DND-41 (cell line): ENCODE data around the gene LRIT2.

Experiments used
- ATAC-seq: fragments of 200-7000 bp; cut with Tn5 transposase; 3 replicates; pipeline ENCODE4 v1.9.1; 2021; ENCODE audit warnings: low read depth; ENCODE audit not compliant: insufficient read depth
- DNase-seq: peaks from one replicate; pipeline ENCODE4 v3.0.0-alpha.2; 2020
- H2AFZ ChIP-seq: 2 replicates; pipeline ENCODE4 v1.6.0; 2012; ENCODE audit warnings: low read depth, low read length
- H3K27ac ChIP-seq: 2 replicates; pipeline ENCODE4 v1.5.1; 2012; ENCODE audit warnings: low read length, inconsistent platforms
- H3K27me3 ChIP-seq: fragments of 200-600 bp; sonication (generic); 2 replicates; pipeline ENCODE4 v1.6.0; 2012; ENCODE audit warnings: low read length, mild to moderate bottlenecking, inconsistent platforms; ENCODE audit not compliant: insufficient read depth, poor library complexity
- H3K36me3 ChIP-seq: 2 replicates; pipeline ENCODE4 v1.5.1; 2012; ENCODE audit warnings: low read length, inconsistent platforms; ENCODE audit not compliant: insufficient read depth
- H3K4me1 ChIP-seq: 2 replicates; pipeline ENCODE4 v1.5.1; 2012; ENCODE audit warnings: mild to moderate bottlenecking, low read length; ENCODE audit not compliant: insufficient read depth
- H3K4me2 ChIP-seq: 2 replicates; pipeline ENCODE4 v1.6.0; 2012; ENCODE audit warnings: mild to moderate bottlenecking, moderate library complexity, low read length, inconsistent platforms; ENCODE audit not compliant: insufficient read depth
- H3K4me3 ChIP-seq, 2 experiments: fragments of 200-600 bp in 1 of 2; shearing (Covaris generic) in 1 of 2; 2 replicates each; pipeline ENCODE4 v1.5.1; 2012 to 2016; ENCODE audit warnings: inconsistent platforms in 2 of 2, low read length in 2 of 2, mild to moderate bottlenecking in 2 of 2, low read depth in 1 of 2, moderate library complexity in 1 of 2
- H3K79me2 ChIP-seq: 2 replicates; pipeline ENCODE4 v1.6.0; 2012; ENCODE audit warnings: low read length, inconsistent platforms; ENCODE audit not compliant: insufficient read depth
- H3K9ac ChIP-seq: 2 replicates; pipeline ENCODE4 v1.6.0; 2012; ENCODE audit warnings: low read depth, mild to moderate bottlenecking, inconsistent platforms, low read length, moderate library complexity
- H3K9me3 ChIP-seq: 2 replicates; pipeline ENCODE4 v1.5.1; 2012; ENCODE audit warnings: low read length, moderate library complexity, mild to moderate bottlenecking, inconsistent platforms; ENCODE audit not compliant: insufficient read depth, severe bottlenecking
- H4K20me1 ChIP-seq: 2 replicates; pipeline ENCODE4 v1.6.0; 2012; ENCODE audit warnings: low read length; ENCODE audit not compliant: insufficient read depth
- EZH2 ChIP-seq: IDR thresholded peaks from 3 replicates; pipeline ENCODE4 v1.6.1; 2012; ENCODE audit warnings: borderline replicate concordance, low read depth, mild to moderate bottlenecking, moderate library complexity, low read length, inconsistent platforms; ENCODE audit not compliant: severe bottlenecking
- TF ChIP-seq, protein P1 (sequence below): IDR thresholded peaks from 2 replicates; pipeline ENCODE4 v1.5.1; 2012; ENCODE audit warnings: borderline replicate concordance, low read length, moderate library complexity, mild to moderate bottlenecking; ENCODE audit not compliant: poor library complexity, severe bottlenecking; ENCODE audit errors: extremely low read depth

Gene LRIT2, protein sequence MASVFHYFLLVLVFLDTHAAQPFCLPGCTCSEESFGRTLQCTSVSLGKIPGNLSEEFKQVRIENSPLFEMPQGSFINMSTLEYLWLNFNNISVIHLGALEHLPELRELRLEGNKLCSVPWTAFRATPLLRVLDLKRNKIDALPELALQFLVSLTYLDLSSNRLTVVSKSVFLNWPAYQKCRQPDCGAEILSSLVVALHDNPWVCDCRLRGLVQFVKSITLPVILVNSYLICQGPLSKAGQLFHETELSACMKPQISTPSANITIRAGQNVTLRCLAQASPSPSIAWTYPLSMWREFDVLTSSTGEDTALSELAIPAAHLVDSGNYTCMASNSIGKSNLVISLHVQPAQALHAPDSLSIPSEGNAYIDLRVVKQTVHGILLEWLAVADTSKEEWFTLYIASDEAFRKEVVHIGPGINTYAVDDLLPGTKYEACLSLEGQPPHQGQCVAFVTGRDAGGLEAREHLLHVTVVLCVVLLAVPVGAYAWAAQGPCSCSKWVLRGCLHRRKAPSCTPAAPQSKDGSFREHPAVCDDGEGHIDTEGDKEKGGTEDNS

DNA sequence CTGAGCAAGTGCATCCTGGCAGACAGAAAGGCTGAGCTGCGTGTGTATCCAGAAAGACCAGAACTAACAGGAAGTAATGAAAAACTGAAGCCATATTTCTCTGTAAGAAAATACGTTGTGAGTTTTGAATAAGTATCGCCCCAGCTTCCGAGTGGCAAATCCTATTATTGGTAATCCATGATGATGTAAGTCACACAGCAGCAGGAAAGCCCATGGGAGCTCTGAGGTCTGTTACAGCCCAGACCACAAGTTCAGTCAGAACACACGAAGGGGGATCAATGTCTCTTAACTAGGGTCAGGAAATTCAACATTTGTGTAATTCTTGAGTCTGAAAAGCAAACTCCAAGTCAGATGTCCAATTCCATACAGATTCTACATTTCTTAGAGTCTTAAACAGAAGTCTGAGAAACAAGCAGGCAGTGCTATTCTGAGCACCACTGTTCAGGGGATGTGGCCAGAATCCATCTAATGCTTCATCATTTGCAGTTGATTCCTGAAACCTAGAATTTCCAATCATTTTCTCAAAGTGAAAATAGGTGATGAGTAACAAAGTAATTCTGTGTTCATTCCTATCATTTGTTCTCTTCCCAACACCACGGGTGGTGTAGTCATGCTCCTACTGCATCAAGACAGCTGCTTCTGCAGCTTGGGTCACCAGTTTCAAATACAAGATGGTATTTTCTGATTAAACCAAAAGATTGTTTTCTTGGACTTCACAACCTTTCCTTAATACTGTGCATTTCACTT, at the start of gene LRIT2:
Gene LRIT2 (minus strand): TSS at position 118 of the 747 bp plus-strand sequence. CDS start 24 bp downstream, at position 94.
- H3K9me3 ChIP-seq, result no peaks in the 10 kb centered on the region
- ATAC-seq (no peak), DNase-seq (no peak)
- H3K4me1 ChIP-seq, result no peaks in the 10 kb centered on the region
- no peaks in the 10 kb centered on the region for H3K27me3 ChIP-seq
- H3K27ac ChIP-seq, result no peak within 1 kb of the TSS
- no peak within 1 kb of the TSS for H3K9ac ChIP-seq
- TF ChIP-seq, protein P1, sequence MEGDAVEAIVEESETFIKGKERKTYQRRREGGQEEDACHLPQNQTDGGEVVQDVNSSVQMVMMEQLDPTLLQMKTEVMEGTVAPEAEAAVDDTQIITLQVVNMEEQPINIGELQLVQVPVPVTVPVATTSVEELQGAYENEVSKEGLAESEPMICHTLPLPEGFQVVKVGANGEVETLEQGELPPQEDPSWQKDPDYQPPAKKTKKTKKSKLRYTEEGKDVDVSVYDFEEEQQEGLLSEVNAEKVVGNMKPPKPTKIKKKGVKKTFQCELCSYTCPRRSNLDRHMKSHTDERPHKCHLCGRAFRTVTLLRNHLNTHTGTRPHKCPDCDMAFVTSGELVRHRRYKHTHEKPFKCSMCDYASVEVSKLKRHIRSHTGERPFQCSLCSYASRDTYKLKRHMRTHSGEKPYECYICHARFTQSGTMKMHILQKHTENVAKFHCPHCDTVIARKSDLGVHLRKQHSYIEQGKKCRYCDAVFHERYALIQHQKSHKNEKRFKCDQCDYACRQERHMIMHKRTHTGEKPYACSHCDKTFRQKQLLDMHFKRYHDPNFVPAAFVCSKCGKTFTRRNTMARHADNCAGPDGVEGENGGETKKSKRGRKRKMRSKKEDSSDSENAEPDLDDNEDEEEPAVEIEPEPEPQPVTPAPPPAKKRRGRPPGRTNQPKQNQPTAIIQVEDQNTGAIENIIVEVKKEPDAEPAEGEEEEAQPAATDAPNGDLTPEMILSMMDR, result no peak
- TF ChIP-seq EZH2, result no peak
- no peaks in the 10 kb centered on the region for H4K20me1 ChIP-seq
- H3K79me2 ChIP-seq, result no peaks in the 10 kb centered on the region
- H3K4me2 ChIP-seq, result no peak within 1 kb of the TSS
- no peak within 1 kb of the TSS for H3K4me3 ChIP-seq
- no peak within 1 kb of the TSS for H2AFZ ChIP-seq
- no peaks in the 10 kb centered on the region for H3K36me3 ChIP-seq

DNA sequence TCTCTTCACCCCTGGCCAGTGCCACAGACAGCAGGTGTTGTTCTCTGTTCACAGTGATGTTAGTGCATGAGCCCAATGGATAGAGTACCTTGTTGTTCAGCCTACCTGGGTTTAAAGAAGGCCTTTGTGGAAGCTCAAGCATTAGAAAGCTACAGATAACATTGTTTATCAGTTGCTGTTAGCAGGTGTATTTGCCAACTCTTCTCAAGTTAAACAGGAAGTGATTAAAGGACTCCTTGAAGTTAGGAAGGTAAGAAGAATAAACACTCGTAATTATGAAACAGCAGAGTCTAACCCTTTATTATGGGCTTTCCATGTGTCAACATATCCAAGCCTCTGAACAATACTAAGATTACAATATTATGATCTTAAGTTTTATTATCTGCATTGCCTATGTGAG, 45.4 kb upstream of the LRIT2 start:
- DNase-seq (no peak), ATAC-seq (peak; percentile 42; the same call in 2 of the 3 replicates)
- no peaks in the 10 kb centered on the region for H3K36me3 ChIP-seq
- H3K9me3 ChIP-seq, result no peaks in the 10 kb centered on the region
- H3K27ac ChIP-seq, result no peak overlapping the region
- H4K20me1 ChIP-seq, result no peaks in the 10 kb centered on the region
- no peak for TF ChIP-seq EZH2
- TF ChIP-seq, protein P1, result no peak
- H3K79me2 ChIP-seq, result no peaks in the 10 kb centered on the region
- no peak overlapping the region for H3K9ac ChIP-seq
- H3K4me1 ChIP-seq, result peaks cover 7% of the 10 kb centered on the region
- no peak overlapping the region for H2AFZ ChIP-seq
- H3K4me3 ChIP-seq, result no peak overlapping the region
- no peaks in the 10 kb centered on the region for H3K27me3 ChIP-seq
- no peak overlapping the region for H3K4me2 ChIP-seq

DNA sequence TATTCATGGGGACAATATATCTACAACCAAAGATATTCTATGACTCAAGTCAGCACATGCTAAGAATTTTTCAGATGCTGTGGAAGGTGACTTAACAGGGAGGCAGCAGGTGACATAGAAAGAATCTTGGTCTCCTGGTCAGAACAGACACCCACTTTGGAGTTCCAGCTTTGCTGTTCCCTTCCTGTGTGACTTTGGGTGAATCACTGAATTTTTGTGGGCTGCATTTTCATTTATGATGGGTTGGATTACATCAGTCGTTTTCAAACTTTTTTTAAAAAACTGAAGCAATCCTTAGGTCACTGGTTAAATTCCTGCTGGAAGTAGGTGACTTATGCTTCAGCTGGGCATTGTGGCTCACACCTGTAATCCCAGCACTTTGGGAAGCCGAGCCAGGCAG, 44.4 kb upstream of the LRIT2 start:
- Histone ChIP-seq H4K20me1 (no peaks in the 10 kb centered on the region), H3K27me3 (no peaks in the 10 kb centered on the region), H3K79me2 (no peaks in the 10 kb centered on the region), H3K9me3 (no peaks in the 10 kb centered on the region), H2AFZ (no peak overlapping the region), H3K4me3 (no peak overlapping the region), H3K27ac (no peak overlapping the region), H3K4me1 (peaks cover 9% of the 10 kb centered on the region), H3K4me2 (no peak overlapping the region), H3K9ac (no peak overlapping the region), H3K36me3 (no peaks in the 10 kb centered on the region)
- ATAC-seq (no peak), DNase-seq (no peak)
- TF ChIP-seq, protein P1, result no peak
- no peak for TF ChIP-seq EZH2
